Astrocyte (in vitro differentiated cells and primary cell): Measurements from ENCODE around the gene EPS15. TPM values are rescaled to one million over a fixed set of nuclear protein-coding genes. Genes with fewer than 3 reads are reported as not detected.

Experiments used
- DNase-seq: peaks from one replicate; pipeline ENCODE4 v3.0.0-alpha.2; 2010; ENCODE audit warnings: low read depth
- FAIRE-seq: peaks from 2 replicates; lab custom pipeline; 2011; peaks lifted over from hg19 to GRCh38; lab: Jason Lieb, UNC
- H2AFZ ChIP-seq: 2 replicates; pipeline ENCODE4 v1.6.0; 2012; ENCODE audit warnings: low read depth, low read length, inconsistent platforms
- H3K27ac ChIP-seq: 2 replicates; pipeline ENCODE4 v1.5.1; 2011; ENCODE audit warnings: low read depth, low read length, inconsistent platforms
- H3K27me3 ChIP-seq: 2 replicates; pipeline ENCODE4 v1.6.0; 2011; ENCODE audit warnings: low read length, inconsistent platforms; ENCODE audit not compliant: insufficient read depth
- H3K36me3 ChIP-seq: 2 replicates; pipeline ENCODE4 v1.5.1; 2011; ENCODE audit warnings: low read length, inconsistent platforms; ENCODE audit not compliant: insufficient read depth
- H3K4me1 ChIP-seq: 2 replicates; pipeline ENCODE4 v1.5.1; 2011; ENCODE audit warnings: low read length, inconsistent platforms; ENCODE audit not compliant: insufficient read depth
- H3K4me2 ChIP-seq: 2 replicates; pipeline ENCODE4 v1.6.0; 2012; ENCODE audit warnings: low read length, inconsistent platforms
- H3K4me3 ChIP-seq: 2 replicates; pipeline ENCODE4 v1.5.1; 2011; ENCODE audit warnings: low read depth, mild to moderate bottlenecking, low read length, inconsistent platforms; ENCODE audit not compliant: insufficient read depth
- H3K79me2 ChIP-seq: 2 replicates; pipeline ENCODE4 v1.6.0; 2012; ENCODE audit warnings: mild to moderate bottlenecking, low read length, inconsistent platforms; ENCODE audit not compliant: insufficient read depth
- H3K9ac ChIP-seq: 2 replicates; pipeline ENCODE4 v1.6.0; 2012; ENCODE audit warnings: mild to moderate bottlenecking, low read length, inconsistent platforms
- H3K9me3 ChIP-seq: 2 replicates; pipeline ENCODE4 v1.5.1; 2012; ENCODE audit warnings: low read depth, mild to moderate bottlenecking, low read length, inconsistent platforms; ENCODE audit not compliant: insufficient read depth
- H4K20me1 ChIP-seq: 2 replicates; pipeline ENCODE4 v1.6.0; 2012; ENCODE audit warnings: low read length, inconsistent platforms; ENCODE audit not compliant: insufficient read depth
- H3K27ac Mint-ChIP-seq: one replicate; pipeline ENCODE4 v1.8.0; 2021; ENCODE audit warnings: mild to moderate bottlenecking, mixed read lengths; ENCODE audit not compliant: unreplicated experiment
- H3K27me3 Mint-ChIP-seq: one replicate; pipeline ENCODE4 v1.8.0; 2021; ENCODE audit warnings: low read depth, mixed read lengths; ENCODE audit not compliant: unreplicated experiment
- H3K36me3 Mint-ChIP-seq: one replicate; pipeline ENCODE4 v1.8.0; 2021; ENCODE audit warnings: low read depth, mixed read lengths; ENCODE audit not compliant: unreplicated experiment
- H3K4me1 Mint-ChIP-seq: one replicate; pipeline ENCODE4 v1.8.0; 2021; ENCODE audit warnings: low read depth, mixed read lengths; ENCODE audit not compliant: unreplicated experiment
- H3K4me3 Mint-ChIP-seq: one replicate; pipeline ENCODE4 v1.8.0; 2021; ENCODE audit warnings: mild to moderate bottlenecking, moderate library complexity, mixed read lengths; ENCODE audit not compliant: unreplicated experiment
- H3K9me3 Mint-ChIP-seq: one replicate; pipeline ENCODE4 v1.8.0; 2021; ENCODE audit warnings: mild to moderate bottlenecking, mixed read lengths; ENCODE audit not compliant: unreplicated experiment
- EZH2 ChIP-seq: IDR thresholded peaks from 2 replicates; pipeline ENCODE4 v1.6.1; 2012; ENCODE audit warnings: mild to moderate bottlenecking, low read length, inconsistent platforms; ENCODE audit not compliant: insufficient read depth
- total RNA-seq: library from RNA; stranded (reverse); gene quantifications from 2 replicates; pipeline ENCODE4 v1.2.1, GENCODE V29; 2021
- TF ChIP-seq, protein P1 (sequence below): IDR thresholded peaks from 2 replicates; pipeline ENCODE4 v1.5.1; 2011; ENCODE audit warnings: low read depth, mild to moderate bottlenecking, inconsistent platforms, low read length, moderate library complexity; ENCODE audit not compliant: insufficient read depth

EPS15 gene
- total RNA-seq, 1 donor from 2014 or later, result 70.6 TPM

DNA sequence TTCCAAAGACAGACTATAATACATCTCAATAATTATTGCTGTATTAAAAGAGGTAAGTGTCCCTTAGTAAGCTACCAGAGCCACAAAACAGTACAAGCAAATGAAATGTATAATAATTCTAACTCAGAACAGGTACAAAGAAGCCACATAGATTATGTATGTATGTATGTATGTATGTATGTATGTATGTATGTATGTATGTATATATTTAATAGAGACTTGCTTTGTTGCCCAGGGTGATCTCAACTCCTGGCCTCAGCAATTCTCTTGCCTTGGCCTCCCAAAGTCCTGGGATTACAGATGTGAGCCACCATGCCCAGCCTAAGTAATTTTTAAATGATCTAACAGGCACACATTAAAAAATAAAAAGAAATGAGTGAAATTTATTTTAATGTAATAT is 86.9 kb downstream of the EPS15 start:
- H3K27me3 Mint-ChIP-seq, result no peaks in the 10 kb centered on the region
- H3K27ac Mint-ChIP-seq, result no peak overlapping the region
- Histone ChIP-seq H3K9ac (no peak overlapping the region), H3K27me3 (no peaks in the 10 kb centered on the region), H4K20me1 (no peaks in the 10 kb centered on the region), H3K4me3 (no peak overlapping the region), H2AFZ (no peak overlapping the region), H3K4me2 (no peak overlapping the region), H3K9me3 (no peaks in the 10 kb centered on the region), H3K4me1 (no peaks in the 10 kb centered on the region), H3K36me3 (peaks cover 5% of the 10 kb centered on the region), H3K27ac (no peak overlapping the region), H3K79me2 (no peaks in the 10 kb centered on the region)
- FAIRE-seq, result no peak
- H3K9me3 Mint-ChIP-seq, result peaks cover 3% of the 10 kb centered on the region
- no peak for DNase-seq
- H3K4me3 Mint-ChIP-seq, result no peak overlapping the region
- peaks cover 9% of the 10 kb centered on the region for H3K4me1 Mint-ChIP-seq
- TF ChIP-seq, protein P1, sequence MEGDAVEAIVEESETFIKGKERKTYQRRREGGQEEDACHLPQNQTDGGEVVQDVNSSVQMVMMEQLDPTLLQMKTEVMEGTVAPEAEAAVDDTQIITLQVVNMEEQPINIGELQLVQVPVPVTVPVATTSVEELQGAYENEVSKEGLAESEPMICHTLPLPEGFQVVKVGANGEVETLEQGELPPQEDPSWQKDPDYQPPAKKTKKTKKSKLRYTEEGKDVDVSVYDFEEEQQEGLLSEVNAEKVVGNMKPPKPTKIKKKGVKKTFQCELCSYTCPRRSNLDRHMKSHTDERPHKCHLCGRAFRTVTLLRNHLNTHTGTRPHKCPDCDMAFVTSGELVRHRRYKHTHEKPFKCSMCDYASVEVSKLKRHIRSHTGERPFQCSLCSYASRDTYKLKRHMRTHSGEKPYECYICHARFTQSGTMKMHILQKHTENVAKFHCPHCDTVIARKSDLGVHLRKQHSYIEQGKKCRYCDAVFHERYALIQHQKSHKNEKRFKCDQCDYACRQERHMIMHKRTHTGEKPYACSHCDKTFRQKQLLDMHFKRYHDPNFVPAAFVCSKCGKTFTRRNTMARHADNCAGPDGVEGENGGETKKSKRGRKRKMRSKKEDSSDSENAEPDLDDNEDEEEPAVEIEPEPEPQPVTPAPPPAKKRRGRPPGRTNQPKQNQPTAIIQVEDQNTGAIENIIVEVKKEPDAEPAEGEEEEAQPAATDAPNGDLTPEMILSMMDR, result no peak
- TF ChIP-seq EZH2, result no peak
- peaks cover 14% of the 10 kb centered on the region for H3K36me3 Mint-ChIP-seq

DNA sequence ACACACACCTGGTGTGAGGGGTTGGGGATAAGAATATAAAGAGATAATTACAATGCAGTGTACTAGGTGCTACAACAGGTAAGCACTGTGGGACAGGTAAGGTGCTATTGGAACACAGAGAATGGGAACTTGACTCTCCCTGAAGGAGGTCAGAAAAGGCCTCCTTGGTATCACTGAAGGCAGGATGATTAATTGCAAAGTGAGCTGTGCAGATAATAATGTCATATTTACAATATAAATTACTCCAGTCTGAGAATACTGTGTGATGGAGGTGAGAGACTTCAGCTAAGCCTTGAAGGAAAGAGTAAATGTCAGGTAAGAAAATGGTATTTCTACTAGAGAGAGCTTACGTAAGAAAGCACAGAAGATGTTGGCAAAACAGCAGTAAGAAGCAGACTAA is 91.6 kb downstream of the EPS15 start:
- H3K27ac Mint-ChIP-seq, result peak overlapping the region; percentile 27

DNA sequence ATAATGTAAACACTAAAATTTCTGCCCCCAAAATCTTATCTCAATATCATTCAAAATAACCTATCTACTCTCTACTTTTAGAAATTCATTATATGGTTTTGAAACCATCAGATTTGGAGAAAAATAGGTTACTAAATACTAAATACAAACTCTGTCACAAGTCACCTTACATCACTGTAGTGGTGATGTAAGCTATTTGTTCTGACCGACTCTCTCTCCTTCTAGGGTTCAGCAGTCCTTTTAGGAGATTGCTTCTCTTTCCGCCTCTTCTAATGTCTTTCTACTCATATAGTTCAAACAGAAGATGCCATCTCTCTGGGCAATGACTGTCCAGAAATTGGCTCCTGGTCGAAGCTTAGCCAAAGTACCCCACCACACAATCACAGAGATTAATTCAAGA is 93.1 kb downstream of the EPS15 start:
- H3K9me3 Mint-ChIP-seq, result peaks cover 4% of the 10 kb centered on the region
- Histone ChIP-seq H4K20me1 (no peaks in the 10 kb centered on the region), H3K4me1 (peaks cover 3% of the 10 kb centered on the region), H3K27me3 (no peaks in the 10 kb centered on the region), H3K4me2 (no peak overlapping the region), H3K36me3 (no peaks in the 10 kb centered on the region), H3K9me3 (no peaks in the 10 kb centered on the region), H3K4me3 (no peak overlapping the region), H2AFZ (no peak overlapping the region), H3K79me2 (no peaks in the 10 kb centered on the region), H3K27ac (no peak overlapping the region), H3K9ac (no peak overlapping the region)
- H3K27me3 Mint-ChIP-seq, result no peaks in the 10 kb centered on the region
- H3K36me3 Mint-ChIP-seq, result peaks cover 10% of the 10 kb centered on the region
- FAIRE-seq (no peak), DNase-seq (no peak)
- peaks cover 19% of the 10 kb centered on the region for H3K4me1 Mint-ChIP-seq
- H3K27ac Mint-ChIP-seq, result no peak overlapping the region
- no peak overlapping the region for H3K4me3 Mint-ChIP-seq
- TF ChIP-seq EZH2, result no peak
- TF ChIP-seq, protein P1, result no peak

More for the DNA sequence above, 91.6 kb downstream of the EPS15 start:
- Histone ChIP-seq H3K9me3 (no peaks in the 10 kb centered on the region), H4K20me1 (no peaks in the 10 kb centered on the region), H3K4me3 (no peak overlapping the region), H3K36me3 (peaks cover 2% of the 10 kb centered on the region), H3K9ac (no peak overlapping the region), H3K79me2 (no peaks in the 10 kb centered on the region), H2AFZ (no peak overlapping the region), H3K4me1 (peaks cover 3% of the 10 kb centered on the region), H3K27me3 (no peaks in the 10 kb centered on the region), H3K4me2 (no peak overlapping the region), H3K27ac (no peak overlapping the region)
- H3K27me3 Mint-ChIP-seq, result no peaks in the 10 kb centered on the region
- peaks cover 14% of the 10 kb centered on the region for H3K4me1 Mint-ChIP-seq
- H3K36me3 Mint-ChIP-seq, result peaks cover 10% of the 10 kb centered on the region
- FAIRE-seq (no peak), DNase-seq (no peak)
- peaks cover 4% of the 10 kb centered on the region for H3K9me3 Mint-ChIP-seq
- H3K4me3 Mint-ChIP-seq, result no peak overlapping the region
- no peak for TF ChIP-seq EZH2
- TF ChIP-seq, protein P1, result no peak
